Measurements from ENCODE around the gene ADCY1.

Gene ADCY1

GRCh38 chr7:45578022-45578421 lies 3.9 kb downstream of the ADCY1 start:
- no peak for DNase-seq (ENCODE audit: low spot score)

- DNase-seq (ENCODE audit: low spot score): no peak
These were observed 4.3 kb downstream of the ADCY1 start for GRCh38 chr7:45578467-45578866.

- DNase-seq (ENCODE audit: low spot score): no peak
These were observed 5.2 kb downstream of the ADCY1 start for GRCh38 chr7:45579391-45579801.

- DNase-seq (ENCODE audit: low spot score): no peak
These were observed 6.1 kb downstream of the ADCY1 start for GRCh38 chr7:45580053-45580872.

GRCh38 chr7:45581271-45581780 lies 7.2 kb downstream of the ADCY1 start:
- DNase-seq (ENCODE audit: low spot score): no peak

GRCh38 chr7:45582136-45582749 lies 8.1 kb downstream of the ADCY1 start:
- no peak for DNase-seq (ENCODE audit: low spot score)

GRCh38 chr7:45582868-45583277 lies 8.7 kb downstream of the ADCY1 start:
- DNase-seq (ENCODE audit: low spot score): no peak

GRCh38 chr7:45583296-45583695 lies 9.1 kb downstream of the ADCY1 start:
- DNase-seq (ENCODE audit: low spot score): no peak

GRCh38 chr7:45584261-45585210 lies 10.4 kb downstream of the ADCY1 start:
- DNase-seq (ENCODE audit: low spot score): no peak

- DNase-seq (ENCODE audit: low spot score): no peak
These were observed 11.5 kb downstream of the ADCY1 start for GRCh38 chr7:45585628-45586027.

- no peak for DNase-seq (ENCODE audit: low spot score)
These were observed 12.7 kb downstream of the ADCY1 start for GRCh38 chr7:45586542-45587520.

- DNase-seq (ENCODE audit: low spot score): no peak
These were observed 14.3 kb downstream of the ADCY1 start for GRCh38 chr7:45588466-45588865.

GRCh38 chr7:45589061-45589460 lies 14.9 kb downstream of the ADCY1 start:
- no peak for DNase-seq (ENCODE audit: low spot score)

GRCh38 chr7:45589915-45590678 lies 15.9 kb downstream of the ADCY1 start:
- DNase-seq (ENCODE audit: low spot score): no peak

GRCh38 chr7:45590679-45591057 lies 16.5 kb downstream of the ADCY1 start:
- no peak for DNase-seq (ENCODE audit: low spot score)

GRCh38 chr7:45591101-45591906 lies 17.1 kb downstream of the ADCY1 start:
- DNase-seq (ENCODE audit: low spot score): no peak

GRCh38 chr7:45592230-45592991 lies 18.2 kb downstream of the ADCY1 start:
- no peak for DNase-seq (ENCODE audit: low spot score)

- no peak for DNase-seq (ENCODE audit: low spot score)
These were observed 19.0 kb downstream of the ADCY1 start for GRCh38 chr7:45593121-45593541.

- DNase-seq (ENCODE audit: low spot score): no peak
These were observed 19.7 kb downstream of the ADCY1 start for GRCh38 chr7:45593877-45594276.
